SK-N-SH treated with all-trans-retinoic acid at 6 μM for 48 hours (cell line): ENCODE results near the gene KMT5B.

Experiments
- ARNTL ChIP-seq: fragments of 450-650 bp; formaldehyde crosslinking; IDR thresholded peaks from 2 replicates; pipeline ENCODE4 v1.5.0; 2020; ENCODE audit warnings: low read depth, mild to moderate bottlenecking, moderate library complexity, borderline replicate concordance
- CSDC2 ChIP-seq: fragments of 250-450 bp; sonication (Bioruptor Pico); IDR thresholded peaks from 2 replicates; pipeline ENCODE4 v1.5.0; 2020; ENCODE audit warnings: mild to moderate bottlenecking, moderate library complexity
- ESRRG ChIP-seq: fragments of 250-450 bp; sonication (Bioruptor Pico); IDR thresholded peaks from 2 replicates; pipeline ENCODE4 v1.6.1; 2021; ENCODE audit warnings: mild to moderate bottlenecking
- ISL1 ChIP-seq: fragments of 250-450 bp; sonication (Bioruptor Pico); IDR thresholded peaks from 2 replicates; pipeline ENCODE4 v2.1.2; 2022; ENCODE audit warnings: mild to moderate bottlenecking, moderate library complexity
- OSR1 ChIP-seq: fragments of 250-450 bp; sonication (Bioruptor Pico); IDR thresholded peaks from 2 replicates; pipeline ENCODE4 v1.8.0; 2022; ENCODE audit warnings: moderate library complexity, mild to moderate bottlenecking, inconsistent platforms
- RARB ChIP-seq: fragments of 250-450 bp; sonication (Bioruptor Pico); IDR thresholded peaks from 2 replicates; pipeline ENCODE4 v1.8.0; 2021; ENCODE audit warnings: mild to moderate bottlenecking, moderate library complexity
- SNAI2 ChIP-seq: fragments of 250-450 bp; sonication (Bioruptor Pico); IDR thresholded peaks from 2 replicates; pipeline ENCODE4 v1.5.0; 2020; ENCODE audit warnings: mild to moderate bottlenecking, moderate library complexity
- ZNF565 ChIP-seq: fragments of 450-650 bp; formaldehyde crosslinking; conservative IDR thresholded peaks from 2 replicates; pipeline ENCODE4 v1.5.0; 2020; ENCODE audit warnings: low read depth, mild to moderate bottlenecking, moderate library complexity
- ZNF70 ChIP-seq: fragments of 450-650 bp; formaldehyde crosslinking; IDR thresholded peaks from 2 replicates; pipeline ENCODE4 v1.5.0; 2020; ENCODE audit warnings: mild to moderate bottlenecking, moderate library complexity
- ZNF8 ChIP-seq: fragments of 450-650 bp; formaldehyde crosslinking; IDR thresholded peaks from 2 replicates; pipeline ENCODE4 v1.5.0; 2020; ENCODE audit warnings: mild to moderate bottlenecking, moderate library complexity
- TF ChIP-seq, protein P1 (sequence below): fragments of 250-450 bp; sonication (Bioruptor Pico); IDR thresholded peaks from 2 replicates; pipeline ENCODE4 v1.8.0; 2020; ENCODE audit warnings: mild to moderate bottlenecking, moderate library complexity, borderline replicate concordance

DNA sequence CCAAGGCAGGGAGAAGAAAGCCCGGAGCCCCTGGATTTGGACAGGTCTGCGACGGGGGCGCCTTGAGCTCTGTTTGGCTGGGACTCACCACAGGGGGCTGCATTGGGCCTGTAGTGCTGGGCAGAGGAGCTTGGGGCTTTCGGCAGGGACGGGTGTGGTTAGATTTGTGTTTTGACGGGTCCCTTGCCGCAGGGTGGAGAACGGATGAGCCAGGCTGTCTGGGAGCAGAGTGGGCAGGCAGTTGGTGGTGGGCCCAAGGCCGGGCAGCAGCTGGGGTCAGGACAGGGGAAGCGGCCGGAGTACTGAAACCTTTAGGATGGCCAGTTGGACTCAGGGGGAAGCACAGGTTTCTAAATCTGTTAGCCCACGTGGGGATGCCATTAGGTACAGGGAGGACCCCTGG is 45.3 kb upstream of the KMT5B start:
- TF ChIP-seq ZNF70 (CRISPR knock-in tag) (no peak), RARB (no peak), ZNF8 (CRISPR knock-in tag) (no peak), SNAI2 (CRISPR knock-in tag) (no peak), OSR1 (no peak), ARNTL (no peak), ISL1 (CRISPR knock-in tag) (no peak), CSDC2 (no peak), ZNF565 (CRISPR knock-in tag) (no peak), ESRRG (CRISPR knock-in tag) (no peak)
- TF ChIP-seq, protein P1, sequence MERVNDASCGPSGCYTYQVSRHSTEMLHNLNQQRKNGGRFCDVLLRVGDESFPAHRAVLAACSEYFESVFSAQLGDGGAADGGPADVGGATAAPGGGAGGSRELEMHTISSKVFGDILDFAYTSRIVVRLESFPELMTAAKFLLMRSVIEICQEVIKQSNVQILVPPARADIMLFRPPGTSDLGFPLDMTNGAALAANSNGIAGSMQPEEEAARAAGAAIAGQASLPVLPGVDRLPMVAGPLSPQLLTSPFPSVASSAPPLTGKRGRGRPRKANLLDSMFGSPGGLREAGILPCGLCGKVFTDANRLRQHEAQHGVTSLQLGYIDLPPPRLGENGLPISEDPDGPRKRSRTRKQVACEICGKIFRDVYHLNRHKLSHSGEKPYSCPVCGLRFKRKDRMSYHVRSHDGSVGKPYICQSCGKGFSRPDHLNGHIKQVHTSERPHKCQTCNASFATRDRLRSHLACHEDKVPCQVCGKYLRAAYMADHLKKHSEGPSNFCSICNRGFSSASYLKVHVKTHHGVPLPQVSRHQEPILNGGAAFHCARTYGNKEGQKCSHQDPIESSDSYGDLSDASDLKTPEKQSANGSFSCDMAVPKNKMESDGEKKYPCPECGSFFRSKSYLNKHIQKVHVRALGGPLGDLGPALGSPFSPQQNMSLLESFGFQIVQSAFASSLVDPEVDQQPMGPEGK (CRISPR knock-in tag), result no peak
